Endothelial cell of umbilical vein (primary cell): ENCODE data around the gene SLMAP.

Experiments used
- CTCF ChIP-seq, 2 donors: IDR thresholded peaks; 1 replicate in 1 of 2; 2 replicates in 1 of 2; pipeline ENCODE4 v1.5.1; 2011; ENCODE audit warnings: low read length in 2 of 2, mild to moderate bottlenecking in 2 of 2, moderate library complexity in 2 of 2, control low read depth in 1 of 2, inconsistent platforms in 1 of 2, low read depth in 1 of 2; ENCODE audit not compliant: insufficient read depth in 1 of 2; ENCODE audit errors: extremely low read depth in 1 of 2
- EZH2 ChIP-seq: IDR thresholded peaks from 2 replicates; pipeline ENCODE4 v1.6.1; 2012; ENCODE audit warnings: borderline replicate concordance, low read depth, mild to moderate bottlenecking, moderate library complexity, low read length, inconsistent platforms; ENCODE audit not compliant: severe bottlenecking
- FOS ChIP-seq: IDR thresholded peaks from 2 replicates; pipeline ENCODE4 v1.6.1; 2011; ENCODE audit warnings: mild to moderate bottlenecking, low read length, moderate library complexity, borderline replicate concordance; ENCODE audit not compliant: insufficient read depth
- GATA2 ChIP-seq: IDR thresholded peaks from 2 replicates; pipeline ENCODE4 v1.7.0; 2011; ENCODE audit warnings: low read depth, mild to moderate bottlenecking, moderate library complexity, mixed read lengths, low read length; ENCODE audit not compliant: insufficient read length, insufficient read depth
- MYC ChIP-seq: IDR thresholded peaks from one replicate; pipeline ENCODE4 v1.6.1; 2011; ENCODE audit warnings: mild to moderate bottlenecking, low read depth, low read length
- POLR2A ChIP-seq: IDR thresholded peaks from 2 replicates; pipeline ENCODE4 v1.6.1; 2012; ENCODE audit warnings: low read depth, mild to moderate bottlenecking, control low read depth, low read length
- POLR2AphosphoS5 ChIP-seq: IDR thresholded peaks from 2 replicates; pipeline ENCODE4 v1.6.1; 2012; ENCODE audit warnings: low read depth, mild to moderate bottlenecking, control low read depth, low read length, moderate library complexity; ENCODE audit not compliant: insufficient read depth

- TF ChIP-seq CTCF (IDR thresholded peaks at IDR 0.05; ENCODE audit: extremely low read depth in 1 of 2, insufficient read depth in 1 of 2, low read depth in 1 of 2, low read length in 2 of 2) (no peak), FOS (no peak), POLR2AphosphoS5 (peak; percentile 36), POLR2A (no peak), GATA2 (no peak), MYC (peak; percentile 61), EZH2 (no peak)
These were observed 200.2 kb downstream of the SLMAP start for GRCh38 chr3:57956119-57956832.
